Endometrial microvascular endothelial cells (primary cell): ENCODE measurements around the gene ABLIM2. TPM values are rescaled to one million over a fixed set of nuclear protein-coding genes. Genes with fewer than 3 reads are reported as not detected.

Source experiments
- in situ Hi-C: cut with HindIII; loops from 2 replicates; pipeline ENCODE4 v1.10.0; 2017; ENCODE audit warnings: low sequenced_read_pairs, low pct_unique_long_range_greater_than_20kb; ENCODE audit errors: inconsistent ontology term
- total RNA-seq: library from RNA; depleted of rRNA; stranded (reverse); fragments of >200 nt; gene quantifications from one replicate; pipeline ENCODE4 v1.2.3, GENCODE V29; 2015; ENCODE audit errors: inconsistent ontology term

The ABLIM2 gene
- total RNA-seq, result 0.46 TPM

DNA sequence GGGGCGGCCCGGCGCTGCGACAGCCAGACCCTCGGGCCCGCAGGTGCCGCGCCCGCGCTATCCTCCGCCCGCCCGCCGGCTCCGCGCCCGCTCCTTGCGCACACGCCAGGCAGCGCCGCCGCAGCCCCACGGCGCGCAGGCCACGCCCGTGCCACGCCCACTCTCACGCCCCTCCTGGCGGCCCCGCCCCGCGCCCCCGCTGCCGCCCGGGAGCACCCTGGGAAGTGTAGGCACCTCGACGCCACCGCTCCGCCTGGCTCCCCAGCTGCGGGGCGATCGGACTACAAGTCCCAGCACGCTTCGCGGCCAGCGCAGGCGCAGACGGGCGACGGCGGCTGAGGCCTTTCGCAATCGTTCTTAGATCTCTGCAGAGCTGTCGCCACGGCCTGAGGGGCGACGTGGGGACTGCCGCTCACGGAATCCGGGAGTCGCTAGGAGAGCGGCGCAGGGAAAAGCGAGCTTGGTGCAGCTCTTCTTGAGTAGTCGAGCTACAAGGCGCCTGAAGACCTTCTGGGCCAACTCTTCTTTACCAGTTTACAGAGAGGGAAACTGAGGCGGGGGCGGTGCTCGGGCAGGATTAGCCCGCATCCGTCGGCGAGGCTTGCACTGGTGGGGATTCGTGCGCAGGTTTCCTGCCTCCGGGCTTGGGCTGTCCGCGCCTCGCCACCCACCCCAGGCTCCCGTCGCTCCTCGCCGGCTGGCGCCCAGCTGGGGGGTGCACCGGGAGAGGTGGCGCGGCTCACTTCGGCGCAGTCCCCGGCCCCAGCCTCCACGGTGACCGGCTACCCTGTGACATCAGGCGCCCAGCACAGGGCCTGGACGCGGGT is at the start of gene ABLIM2:
Gene ABLIM2 (minus strand): TSS at position 104 of the 827 bp plus-strand sequence. CDS start 124 bp downstream, outside the sequence.
- in situ Hi-C loops, result no loop called here

DNA sequence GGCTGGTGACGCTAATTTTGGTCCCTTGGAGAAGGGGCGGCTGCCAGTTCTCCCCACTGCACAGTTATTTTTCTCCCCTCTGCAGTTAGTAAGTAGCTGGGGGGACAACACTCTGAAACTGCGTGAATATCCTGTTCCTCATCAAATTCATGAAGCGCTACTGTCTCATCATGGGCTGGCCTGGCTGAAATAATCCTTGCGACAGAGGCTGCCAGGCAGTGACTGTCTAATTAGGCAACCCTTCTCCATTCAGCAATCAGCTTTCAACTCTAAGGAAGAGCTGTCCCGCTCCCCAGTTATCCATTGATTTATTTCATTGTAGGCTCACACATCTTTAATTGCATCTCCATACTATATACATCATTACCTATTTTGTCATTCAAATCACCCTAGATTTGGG is 48.7 kb upstream of the ABLIM2 start:
- in situ Hi-C loops, result no loop called here

DNA sequence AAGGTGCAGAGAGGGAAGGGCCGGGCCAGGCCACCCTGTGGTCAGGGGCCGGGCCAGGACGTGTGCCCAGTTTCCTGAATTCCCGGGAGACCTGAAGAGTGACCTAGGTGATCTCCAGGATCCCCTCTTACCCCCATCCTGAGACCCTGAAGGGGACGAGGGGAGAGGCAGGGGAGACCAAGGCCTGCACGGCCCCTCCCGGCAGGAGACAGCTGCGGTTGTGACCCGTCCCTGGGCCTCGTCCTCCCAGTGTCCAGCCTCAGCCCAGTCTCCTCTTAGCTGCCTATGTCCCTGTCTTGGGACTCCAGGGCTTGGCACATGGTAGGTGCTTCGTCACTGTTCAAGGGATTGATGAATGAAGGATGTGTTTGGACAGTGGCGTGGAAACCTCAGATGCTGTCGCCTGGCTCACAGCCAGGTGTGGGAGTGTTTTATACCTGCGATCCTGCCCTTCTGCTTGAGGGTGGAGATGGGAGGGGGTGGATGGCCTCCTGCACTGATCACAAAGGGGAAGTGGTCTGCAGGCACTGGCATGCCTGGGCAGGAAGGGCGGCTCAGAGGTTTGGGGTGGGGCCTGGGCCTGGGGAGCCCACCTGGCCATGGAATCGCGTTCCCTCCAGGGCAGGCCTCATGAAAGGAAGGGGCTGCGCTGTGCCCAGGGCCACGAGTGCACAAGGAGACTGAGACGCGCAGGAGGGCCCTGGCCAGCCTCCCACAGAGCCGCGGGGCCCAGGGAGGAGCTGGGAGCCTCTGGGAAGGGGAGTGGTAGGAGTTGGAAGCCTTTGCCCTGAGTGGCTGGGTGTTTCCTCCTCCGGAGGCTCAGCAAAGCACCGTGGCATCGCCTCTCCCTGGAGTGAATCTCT is 47.4 kb upstream of the ABLIM2 start:
- in situ Hi-C loops, result no loop called here

DNA sequence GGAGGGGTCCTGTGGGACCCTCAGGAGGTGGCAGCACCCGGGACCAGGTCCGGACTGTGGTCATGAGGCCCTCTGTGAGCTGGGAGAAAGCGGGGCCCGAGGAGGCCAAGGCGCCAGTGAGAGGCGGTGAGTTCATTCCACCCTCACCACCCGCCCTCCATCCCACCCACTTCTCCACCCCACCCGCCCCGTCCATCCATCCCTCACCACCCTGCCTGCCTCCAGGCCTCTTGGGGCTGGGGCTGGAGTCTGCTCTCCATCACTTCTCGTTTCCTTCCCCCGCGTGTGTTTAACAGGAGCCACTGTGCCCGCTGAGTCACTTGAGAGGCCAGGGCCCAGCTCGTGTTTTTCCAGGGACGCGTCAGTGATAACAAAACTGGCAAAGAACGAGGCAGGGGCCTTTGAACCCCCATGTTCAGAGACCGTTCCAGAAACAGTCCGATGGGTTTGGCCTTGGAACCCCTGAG is 46.7 kb upstream of the ABLIM2 start:
- in situ Hi-C loops, result no loop called here

DNA sequence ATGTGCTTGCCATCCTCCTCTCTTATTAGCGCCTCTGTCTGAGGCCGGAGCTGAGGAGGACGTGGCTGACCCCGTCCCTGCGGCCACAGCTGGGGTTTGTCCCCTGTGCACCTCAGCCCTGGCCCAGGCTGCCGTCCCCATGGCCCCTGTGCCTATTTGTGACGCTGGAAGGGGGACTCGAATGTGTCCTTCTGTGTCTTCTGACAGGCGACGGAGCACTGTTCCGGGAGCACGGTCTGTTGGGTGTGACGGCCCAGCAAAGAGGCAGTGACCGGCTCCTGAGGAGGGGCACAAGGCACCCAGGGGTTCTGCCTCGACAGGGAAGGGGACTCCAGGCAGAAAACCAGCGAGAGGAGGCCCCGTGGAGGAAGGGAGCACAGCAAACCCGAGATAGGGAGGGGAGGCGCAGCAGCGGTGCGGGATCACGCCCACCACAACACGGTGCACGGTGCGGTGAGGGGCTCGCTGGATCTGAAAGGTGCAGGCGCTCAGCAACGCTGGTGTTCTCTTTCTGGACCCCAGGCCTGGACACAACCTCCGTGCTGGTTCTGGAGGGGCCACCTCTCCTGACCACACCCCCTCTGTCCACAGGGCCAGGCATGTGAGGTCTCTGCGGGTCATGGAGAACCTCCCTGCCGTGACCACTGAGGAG is 46.1 kb upstream of the ABLIM2 start:
- in situ Hi-C loops, result no loop called here

DNA sequence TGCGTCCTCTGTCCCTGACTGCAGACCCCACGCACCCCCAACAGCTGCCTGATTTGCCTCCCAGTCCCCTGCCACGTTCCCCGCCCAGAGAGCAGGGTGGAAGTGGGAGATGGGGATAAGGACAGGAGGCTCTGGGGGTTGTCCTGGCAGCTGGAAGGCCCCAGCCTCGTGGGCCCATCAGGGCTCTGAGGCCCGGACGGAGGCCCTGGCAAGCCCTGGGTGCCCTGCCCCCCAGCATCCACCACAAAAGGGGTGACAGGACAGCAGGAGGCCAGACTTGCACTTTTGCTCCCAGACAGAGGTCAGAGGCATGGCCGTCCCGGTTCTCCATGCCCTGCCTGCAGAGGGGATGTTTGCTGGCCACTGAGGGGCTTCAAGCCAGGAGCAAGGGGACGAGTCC is 45.2 kb upstream of the ABLIM2 start:
- in situ Hi-C loops, result no loop called here

DNA sequence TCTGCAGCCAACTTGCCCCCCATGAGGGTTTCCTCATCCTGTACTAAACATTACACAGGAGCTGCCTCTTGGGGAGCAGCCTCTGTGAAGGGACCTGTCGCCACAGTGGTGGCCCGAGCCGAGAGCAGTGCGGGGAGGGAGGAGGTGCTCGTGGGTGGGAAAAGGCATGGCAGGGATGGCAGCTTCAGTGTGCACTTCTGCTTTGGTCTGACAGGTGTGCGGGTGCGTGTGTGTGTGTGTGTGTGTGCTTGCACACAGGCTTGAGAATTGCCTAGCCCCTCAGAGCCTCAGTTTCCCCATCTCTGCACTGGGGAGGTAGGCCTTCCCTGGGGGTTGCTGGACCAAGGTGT is 44.4 kb upstream of the ABLIM2 start:
- in situ Hi-C loops, result no loop called here

DNA sequence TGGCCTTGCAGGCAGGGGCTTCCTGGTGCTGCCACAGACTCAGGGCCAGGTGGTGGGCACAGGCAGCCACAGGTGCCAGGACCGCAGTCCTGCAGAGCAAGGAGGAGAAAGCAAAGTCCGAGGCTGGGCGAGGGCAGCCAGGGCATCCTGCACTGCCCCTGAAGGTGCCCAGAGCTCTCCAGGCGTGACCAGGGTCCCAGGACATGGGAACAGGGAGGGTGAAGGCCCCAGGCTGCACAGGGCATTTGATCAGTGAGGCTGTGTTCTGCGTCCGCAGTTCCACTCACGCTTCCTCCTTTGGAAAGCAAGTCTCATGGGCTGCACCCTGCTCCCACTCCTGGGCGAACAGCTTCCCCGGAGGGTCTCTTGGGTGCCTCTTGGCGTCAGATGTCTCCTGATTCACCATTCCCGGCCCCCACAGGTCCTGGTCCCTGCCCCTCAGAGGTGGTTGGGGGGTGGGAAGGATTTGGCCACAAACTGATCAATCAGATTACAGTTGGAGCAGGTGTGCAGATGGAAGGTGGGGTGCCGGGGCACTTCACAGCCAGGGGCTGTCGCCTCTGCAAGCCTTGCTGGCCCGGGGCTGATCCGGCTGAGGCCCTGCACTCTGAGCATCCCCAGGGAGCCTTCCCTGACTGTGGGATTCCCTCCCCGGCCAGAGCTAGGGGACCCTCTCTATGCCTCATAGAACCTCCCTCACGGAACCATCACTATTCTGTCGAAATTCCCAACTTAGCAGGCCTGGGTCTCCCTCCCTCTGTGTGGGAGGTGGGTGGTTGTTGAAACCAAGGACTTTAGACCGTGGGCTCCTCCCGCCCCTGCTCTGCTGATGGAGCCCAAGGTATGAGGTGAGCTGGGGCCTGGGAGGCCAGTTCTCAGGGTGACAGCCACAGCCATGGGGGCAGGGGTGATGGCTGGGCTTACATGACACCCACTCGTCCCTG is 43.8 kb upstream of the ABLIM2 start:
- in situ Hi-C loops, result no loop called here

DNA sequence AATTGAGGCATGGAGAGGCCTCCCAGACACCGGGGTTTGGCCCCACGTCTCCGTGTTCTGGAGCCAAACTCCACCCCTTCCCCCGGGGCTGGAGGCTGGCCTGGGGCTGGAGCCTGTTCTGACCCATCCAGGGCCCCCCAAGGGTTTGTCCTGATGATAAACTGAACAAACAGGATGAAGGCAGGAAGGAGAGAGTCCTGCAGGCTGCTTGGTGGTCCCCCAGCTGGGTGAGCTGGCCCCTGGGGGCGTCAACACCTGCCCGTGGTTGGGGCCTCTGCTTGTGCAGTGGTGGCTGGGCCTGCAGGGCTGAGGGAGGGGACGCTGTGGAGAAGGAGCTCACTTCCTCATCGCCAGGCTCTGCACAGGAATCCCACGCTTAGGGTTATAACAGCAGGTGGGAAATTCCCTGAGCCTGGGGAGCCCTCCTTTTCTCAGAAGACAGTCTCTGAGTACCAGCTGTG is 42.7 kb upstream of the ABLIM2 start:
- in situ Hi-C loops, result no loop called here

DNA sequence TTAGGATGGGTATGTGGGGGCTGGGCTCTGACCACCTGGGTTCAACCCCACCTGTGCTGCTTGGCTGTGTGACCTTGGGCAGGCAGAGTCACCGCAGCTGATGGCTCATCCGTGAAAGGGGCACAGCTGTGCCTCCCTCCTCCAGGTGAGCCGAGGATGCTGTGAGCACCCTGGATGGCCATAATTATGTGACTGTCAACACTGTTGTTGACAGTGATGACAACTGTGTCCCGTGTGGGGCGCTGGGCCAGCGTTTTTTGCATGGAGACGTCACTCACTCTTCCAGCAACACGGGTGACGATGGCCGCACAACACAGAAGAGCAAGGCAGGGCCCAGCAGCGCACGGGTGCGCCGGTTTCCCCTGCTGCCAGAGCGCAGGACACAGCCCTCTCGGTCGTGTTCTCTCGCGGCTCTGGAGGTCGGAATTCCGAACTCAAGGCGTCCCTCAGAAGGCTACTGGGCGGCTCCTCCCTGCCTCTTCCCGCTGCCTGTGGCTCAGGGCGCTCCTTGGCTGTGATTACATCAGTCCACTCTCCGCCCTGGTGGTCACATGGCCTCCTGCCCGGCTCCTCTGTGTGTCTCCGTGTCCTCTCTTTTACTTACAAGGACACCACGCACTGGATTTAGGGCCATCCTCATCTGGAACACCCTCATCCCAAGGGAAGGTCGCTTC is 41.8 kb upstream of the ABLIM2 start:
- in situ Hi-C loops, result no loop called here

DNA sequence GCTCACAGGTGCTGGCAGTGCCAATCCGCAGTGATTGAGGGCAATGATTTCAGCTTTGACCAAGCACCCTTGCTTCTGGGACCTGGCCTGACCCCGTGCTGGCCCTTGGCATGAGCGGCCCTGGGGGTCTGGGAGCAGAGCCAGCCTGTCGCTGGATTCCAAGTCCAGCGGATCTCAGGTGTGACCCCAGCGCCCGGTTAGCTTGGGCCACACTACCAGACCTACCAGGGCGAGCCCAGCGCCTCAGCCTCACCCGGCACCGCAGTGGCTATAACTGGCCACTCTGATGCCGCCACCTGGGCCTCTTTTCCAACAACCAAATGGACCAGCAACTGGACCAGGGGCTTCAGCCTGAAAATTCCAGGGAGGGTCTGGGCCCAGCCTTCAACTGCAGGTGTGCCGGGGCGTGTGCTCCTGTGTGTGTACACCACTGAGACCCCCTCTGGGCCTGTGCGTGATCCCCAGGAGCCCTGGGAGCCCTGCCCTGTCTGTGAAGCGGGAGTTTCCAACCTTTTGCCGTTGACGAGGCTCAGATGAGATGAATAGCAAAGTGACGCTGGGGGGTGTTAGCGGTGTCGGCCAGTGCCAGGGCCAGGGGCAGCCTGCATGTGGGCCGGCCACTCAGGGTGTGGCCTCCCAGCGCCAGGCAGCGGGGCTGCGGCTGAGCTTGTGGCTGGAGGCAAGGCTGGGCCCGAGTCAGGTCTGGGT is 41.1 kb upstream of the ABLIM2 start:
- in situ Hi-C loops, result no loop called here

DNA sequence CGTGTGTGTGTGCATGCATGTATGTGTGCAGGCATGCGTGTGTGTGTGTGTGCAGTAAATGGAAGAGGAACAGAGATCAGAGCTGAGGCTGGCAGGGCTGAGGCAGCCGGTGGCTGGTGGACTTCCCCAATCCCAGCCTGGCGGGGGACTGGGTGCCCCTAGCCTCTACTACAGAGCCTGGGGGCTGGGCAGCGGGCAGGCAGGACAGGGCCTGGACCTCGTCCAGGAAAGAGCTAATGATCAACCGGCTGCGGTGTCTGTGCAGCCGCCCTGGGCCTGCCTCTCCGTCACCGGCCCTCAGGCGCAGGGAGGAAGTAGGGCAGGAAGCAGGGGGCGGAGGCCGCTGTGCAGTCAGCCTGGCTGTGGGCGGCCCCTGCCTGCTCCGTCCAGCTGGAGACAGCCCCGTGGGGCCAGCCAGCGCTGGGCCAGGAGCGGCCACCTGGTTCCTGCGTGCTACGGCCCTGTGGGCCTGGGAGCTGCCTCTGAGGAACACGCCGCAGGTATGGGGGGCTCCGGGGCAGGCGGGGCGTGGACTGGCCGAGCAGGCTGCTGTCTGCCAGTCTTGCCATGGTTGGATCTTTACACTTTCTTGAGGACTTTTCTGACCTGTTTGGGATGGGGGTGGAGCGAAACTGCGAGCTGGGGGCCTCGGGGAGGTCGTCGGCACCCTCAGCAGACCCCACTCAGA is 40.4 kb upstream of the ABLIM2 start, which contains the start of gene SH3TC1:
Gene SH3TC1 (plus strand): TSS at position 385 of the 688 bp plus-strand sequence. CDS start 5,905 bp downstream, outside the sequence.
- in situ Hi-C loops, result no loop called here

DNA sequence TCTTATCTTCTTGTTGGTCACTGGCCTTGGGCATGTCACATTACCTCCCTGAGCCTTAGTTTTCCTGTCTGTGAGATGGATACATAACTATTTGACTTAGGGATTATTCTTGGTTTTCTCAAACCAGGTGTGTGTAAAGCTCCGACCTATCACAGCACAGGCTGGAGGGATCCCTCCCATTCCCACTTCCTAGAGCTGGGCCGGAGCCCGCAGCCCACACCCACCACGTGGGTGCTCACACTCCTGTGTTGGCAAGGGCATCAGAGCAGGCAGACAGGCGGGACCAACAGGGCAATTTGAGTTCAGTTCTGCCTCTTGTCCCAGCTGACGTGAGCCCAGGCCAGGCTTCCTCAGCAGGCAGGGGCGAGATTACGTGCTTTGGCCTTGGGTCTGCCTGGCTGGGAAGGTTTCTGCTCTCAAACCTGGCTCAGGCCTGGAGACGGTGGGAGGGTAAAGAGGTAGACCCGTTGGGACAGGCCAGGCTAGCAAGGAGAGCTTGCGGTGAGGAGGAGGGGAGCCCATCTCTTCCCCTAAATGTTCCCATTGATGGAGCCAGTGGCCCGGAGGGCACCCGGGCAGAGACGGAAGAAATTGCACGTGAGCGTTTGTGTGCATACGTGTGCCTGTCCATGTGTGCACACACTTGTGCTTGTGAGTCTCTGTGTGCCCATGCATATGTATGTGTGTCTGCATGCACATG is 39.7 kb upstream of the ABLIM2 start:
- in situ Hi-C loops, result no loop called here

DNA sequence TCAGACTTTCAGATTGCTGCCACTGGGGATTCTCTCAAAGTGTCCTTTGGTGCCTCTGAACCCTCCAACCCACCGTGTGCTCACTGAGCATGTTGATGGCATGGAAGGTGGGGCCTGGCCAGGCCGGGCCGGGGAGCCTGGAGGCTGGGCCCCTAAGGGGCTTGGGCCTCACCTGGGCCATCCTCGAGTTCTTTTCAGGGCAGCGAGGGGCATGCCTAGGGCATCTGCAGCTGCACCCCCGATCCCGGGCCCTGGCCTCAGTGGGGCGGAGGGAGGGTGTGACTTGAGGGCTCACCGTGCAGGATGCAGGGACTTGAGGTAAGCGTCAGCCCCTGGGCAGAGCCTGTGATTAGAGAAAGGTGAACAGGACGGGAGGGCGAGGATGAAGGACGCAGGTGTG is 38.9 kb upstream of the ABLIM2 start:
- in situ Hi-C loops, result no loop called here

DNA sequence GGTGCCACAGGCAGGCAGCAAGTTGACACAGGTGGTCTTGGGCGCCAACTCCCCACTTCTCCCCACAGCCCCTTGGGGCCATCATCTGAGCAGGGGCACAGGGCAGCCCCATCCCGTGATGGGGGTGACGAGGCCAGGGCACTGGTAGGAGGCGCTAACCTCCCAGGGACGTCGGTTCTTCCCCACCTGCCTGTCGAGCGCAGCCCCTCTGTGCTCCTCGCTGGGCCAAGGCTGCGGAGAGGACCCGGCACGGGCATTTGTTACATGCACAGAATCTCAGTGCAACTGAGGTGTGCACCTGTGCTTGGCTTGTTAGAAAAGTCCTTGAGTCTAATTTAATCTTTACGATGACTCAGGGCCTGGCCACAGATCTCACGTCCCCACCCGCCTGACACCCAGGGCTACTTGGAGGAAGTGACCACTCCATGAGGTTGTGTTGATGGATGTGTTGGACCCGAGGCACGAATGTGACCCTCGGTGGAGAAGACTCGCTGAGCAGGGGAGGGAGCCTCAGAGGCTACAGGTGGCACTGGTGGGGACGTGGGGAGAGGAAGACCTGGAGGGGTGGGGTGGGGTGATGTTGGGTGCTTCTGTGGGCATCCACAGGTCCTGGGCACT is 37.3 kb upstream of the ABLIM2 start:
- in situ Hi-C loops, result no loop called here

DNA sequence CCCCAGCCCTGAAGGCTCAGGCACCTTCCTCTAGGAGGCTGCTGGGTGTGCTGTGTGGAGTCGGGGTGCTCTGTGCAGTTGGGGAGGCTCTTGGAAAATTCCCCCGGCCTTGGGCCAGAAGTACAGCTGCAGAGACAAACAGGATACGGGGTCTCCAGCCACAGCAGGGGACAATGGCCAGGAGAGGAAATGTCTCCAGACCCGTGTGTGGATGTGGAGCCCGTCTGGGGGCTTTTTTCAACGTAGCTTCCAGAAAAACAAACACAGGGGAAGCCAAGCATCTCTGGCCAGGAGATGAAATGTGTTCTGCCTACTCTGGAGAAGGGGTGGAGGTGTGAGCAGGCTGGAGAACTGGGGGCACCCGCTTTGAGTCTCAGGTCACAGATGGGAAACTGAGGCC is 36.8 kb upstream of the ABLIM2 start:
- in situ Hi-C loops, result no loop called here
